Astrocyte (in vitro differentiated cells and primary cell): ENCODE data around the gene PODNL1. TPM values are rescaled to one million over a fixed set of nuclear protein-coding genes. Genes with fewer than 3 reads are reported as not detected.

Experiments used
- DNase-seq: peaks from one replicate; pipeline ENCODE4 v3.0.0-alpha.2; 2010; ENCODE audit warnings: low read depth
- FAIRE-seq: peaks from 2 replicates; lab custom pipeline; 2011; peaks lifted over from hg19 to GRCh38; lab: Jason Lieb, UNC
- H2AFZ ChIP-seq: 2 replicates; pipeline ENCODE4 v1.6.0; 2012; ENCODE audit warnings: low read depth, low read length, inconsistent platforms
- H3K27ac ChIP-seq: 2 replicates; pipeline ENCODE4 v1.5.1; 2011; ENCODE audit warnings: low read depth, low read length, inconsistent platforms
- H3K27me3 ChIP-seq: 2 replicates; pipeline ENCODE4 v1.6.0; 2011; ENCODE audit warnings: low read length, inconsistent platforms; ENCODE audit not compliant: insufficient read depth
- H3K36me3 ChIP-seq: 2 replicates; pipeline ENCODE4 v1.5.1; 2011; ENCODE audit warnings: low read length, inconsistent platforms; ENCODE audit not compliant: insufficient read depth
- H3K4me1 ChIP-seq: 2 replicates; pipeline ENCODE4 v1.5.1; 2011; ENCODE audit warnings: low read length, inconsistent platforms; ENCODE audit not compliant: insufficient read depth
- H3K4me2 ChIP-seq: 2 replicates; pipeline ENCODE4 v1.6.0; 2012; ENCODE audit warnings: low read length, inconsistent platforms
- H3K4me3 ChIP-seq: 2 replicates; pipeline ENCODE4 v1.5.1; 2011; ENCODE audit warnings: low read depth, mild to moderate bottlenecking, low read length, inconsistent platforms; ENCODE audit not compliant: insufficient read depth
- H3K79me2 ChIP-seq: 2 replicates; pipeline ENCODE4 v1.6.0; 2012; ENCODE audit warnings: mild to moderate bottlenecking, low read length, inconsistent platforms; ENCODE audit not compliant: insufficient read depth
- H3K9ac ChIP-seq: 2 replicates; pipeline ENCODE4 v1.6.0; 2012; ENCODE audit warnings: mild to moderate bottlenecking, low read length, inconsistent platforms
- H3K9me3 ChIP-seq: 2 replicates; pipeline ENCODE4 v1.5.1; 2012; ENCODE audit warnings: low read depth, mild to moderate bottlenecking, low read length, inconsistent platforms; ENCODE audit not compliant: insufficient read depth
- H4K20me1 ChIP-seq: 2 replicates; pipeline ENCODE4 v1.6.0; 2012; ENCODE audit warnings: low read length, inconsistent platforms; ENCODE audit not compliant: insufficient read depth
- H3K27ac Mint-ChIP-seq: one replicate; pipeline ENCODE4 v1.8.0; 2021; ENCODE audit warnings: mild to moderate bottlenecking, mixed read lengths; ENCODE audit not compliant: unreplicated experiment
- H3K27me3 Mint-ChIP-seq: one replicate; pipeline ENCODE4 v1.8.0; 2021; ENCODE audit warnings: low read depth, mixed read lengths; ENCODE audit not compliant: unreplicated experiment
- H3K36me3 Mint-ChIP-seq: one replicate; pipeline ENCODE4 v1.8.0; 2021; ENCODE audit warnings: low read depth, mixed read lengths; ENCODE audit not compliant: unreplicated experiment
- H3K4me1 Mint-ChIP-seq: one replicate; pipeline ENCODE4 v1.8.0; 2021; ENCODE audit warnings: low read depth, mixed read lengths; ENCODE audit not compliant: unreplicated experiment
- H3K4me3 Mint-ChIP-seq: one replicate; pipeline ENCODE4 v1.8.0; 2021; ENCODE audit warnings: mild to moderate bottlenecking, moderate library complexity, mixed read lengths; ENCODE audit not compliant: unreplicated experiment
- H3K9me3 Mint-ChIP-seq: one replicate; pipeline ENCODE4 v1.8.0; 2021; ENCODE audit warnings: mild to moderate bottlenecking, mixed read lengths; ENCODE audit not compliant: unreplicated experiment
- EZH2 ChIP-seq: IDR thresholded peaks from 2 replicates; pipeline ENCODE4 v1.6.1; 2012; ENCODE audit warnings: mild to moderate bottlenecking, low read length, inconsistent platforms; ENCODE audit not compliant: insufficient read depth
- total RNA-seq: library from RNA; stranded (reverse); gene quantifications from 2 replicates; pipeline ENCODE4 v1.2.1, GENCODE V29; 2021
- TF ChIP-seq, protein P1 (sequence below): IDR thresholded peaks from 2 replicates; pipeline ENCODE4 v1.5.1; 2011; ENCODE audit warnings: low read depth, mild to moderate bottlenecking, inconsistent platforms, low read length, moderate library complexity; ENCODE audit not compliant: insufficient read depth

PODNL1 gene
- total RNA-seq, 1 donor from 2014 or later, result 3.3 TPM

- H3K4me1 Mint-ChIP-seq, result peaks cover 5% of the 10 kb centered on the region
Observed at GRCh38 chr19:13979686-13980085, 41.5 kb upstream of the PODNL1 start.

GRCh38 chr19:13979244-13979615 is 41.0 kb upstream of the PODNL1 start:
- TF ChIP-seq, protein P1, sequence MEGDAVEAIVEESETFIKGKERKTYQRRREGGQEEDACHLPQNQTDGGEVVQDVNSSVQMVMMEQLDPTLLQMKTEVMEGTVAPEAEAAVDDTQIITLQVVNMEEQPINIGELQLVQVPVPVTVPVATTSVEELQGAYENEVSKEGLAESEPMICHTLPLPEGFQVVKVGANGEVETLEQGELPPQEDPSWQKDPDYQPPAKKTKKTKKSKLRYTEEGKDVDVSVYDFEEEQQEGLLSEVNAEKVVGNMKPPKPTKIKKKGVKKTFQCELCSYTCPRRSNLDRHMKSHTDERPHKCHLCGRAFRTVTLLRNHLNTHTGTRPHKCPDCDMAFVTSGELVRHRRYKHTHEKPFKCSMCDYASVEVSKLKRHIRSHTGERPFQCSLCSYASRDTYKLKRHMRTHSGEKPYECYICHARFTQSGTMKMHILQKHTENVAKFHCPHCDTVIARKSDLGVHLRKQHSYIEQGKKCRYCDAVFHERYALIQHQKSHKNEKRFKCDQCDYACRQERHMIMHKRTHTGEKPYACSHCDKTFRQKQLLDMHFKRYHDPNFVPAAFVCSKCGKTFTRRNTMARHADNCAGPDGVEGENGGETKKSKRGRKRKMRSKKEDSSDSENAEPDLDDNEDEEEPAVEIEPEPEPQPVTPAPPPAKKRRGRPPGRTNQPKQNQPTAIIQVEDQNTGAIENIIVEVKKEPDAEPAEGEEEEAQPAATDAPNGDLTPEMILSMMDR, result no peak
- TF ChIP-seq EZH2, result no peak
- H3K4me3 ChIP-seq, result no peak overlapping the region
- H3K9ac ChIP-seq, result no peak overlapping the region
- H3K9me3 ChIP-seq, result no peaks in the 10 kb centered on the region
- peak overlapping the region; percentile 48 for H3K4me2 ChIP-seq
- no peaks in the 10 kb centered on the region for H3K36me3 ChIP-seq
- H3K27ac ChIP-seq, result no peak overlapping the region
- H3K27ac Mint-ChIP-seq, result no peak overlapping the region
- H3K9me3 Mint-ChIP-seq, result no peaks in the 10 kb centered on the region
- no peak overlapping the region for H3K4me3 Mint-ChIP-seq
- no peaks in the 10 kb centered on the region for H3K27me3 ChIP-seq
- DNase-seq, result no peak
- H3K27me3 Mint-ChIP-seq, result no peaks in the 10 kb centered on the region
- H3K79me2 ChIP-seq, result no peaks in the 10 kb centered on the region
- peaks cover 16% of the 10 kb centered on the region for H3K36me3 Mint-ChIP-seq
- H3K4me1 Mint-ChIP-seq, result peaks cover 6% of the 10 kb centered on the region
- H4K20me1 ChIP-seq, result no peaks in the 10 kb centered on the region
- no peak for FAIRE-seq
- no peaks in the 10 kb centered on the region for H3K4me1 ChIP-seq
- H2AFZ ChIP-seq, result no peak overlapping the region

More at GRCh38 chr19:13979686-13980085, 41.5 kb upstream of the PODNL1 start:
- Mint-ChIP-seq H3K36me3 (peaks cover 12% of the 10 kb centered on the region), H3K4me3 (no peak overlapping the region), H3K27ac (no peak overlapping the region), H3K9me3 (no peaks in the 10 kb centered on the region), H3K27me3 (no peaks in the 10 kb centered on the region)
- no peaks in the 10 kb centered on the region for H3K27me3 ChIP-seq
- no peaks in the 10 kb centered on the region for H4K20me1 ChIP-seq
- TF ChIP-seq, protein P1, result no peak
- TF ChIP-seq EZH2, result no peak
- no peak overlapping the region for H3K27ac ChIP-seq
- FAIRE-seq, result no peak
- no peaks in the 10 kb centered on the region for H3K79me2 ChIP-seq
- H3K9ac ChIP-seq, result no peak overlapping the region
- no peak overlapping the region for H3K4me2 ChIP-seq
- no peaks in the 10 kb centered on the region for H3K9me3 ChIP-seq
- no peak overlapping the region for H3K4me3 ChIP-seq
- DNase-seq, result no peak
- H3K36me3 ChIP-seq, result no peaks in the 10 kb centered on the region
- H3K4me1 ChIP-seq, result no peaks in the 10 kb centered on the region
- H2AFZ ChIP-seq, result no peak overlapping the region

- Mint-ChIP-seq H3K9me3 (no peaks in the 10 kb centered on the region), H3K27ac (no peak overlapping the region)
Observed at GRCh38 chr19:13978351-13979243, 40.4 kb upstream of the PODNL1 start.

More at GRCh38 chr19:13978351-13979243, 40.4 kb upstream of the PODNL1 start:
- H3K27ac ChIP-seq, result no peak overlapping the region
- H4K20me1 ChIP-seq, result no peaks in the 10 kb centered on the region
- H2AFZ ChIP-seq, result no peak overlapping the region
- H3K36me3 ChIP-seq, result no peaks in the 10 kb centered on the region
- Mint-ChIP-seq H3K4me3 (peak overlapping the region; percentile 34), H3K4me1 (peaks cover 7% of the 10 kb centered on the region), H3K27me3 (no peaks in the 10 kb centered on the region), H3K36me3 (peaks cover 20% of the 10 kb centered on the region)
- H3K9me3 ChIP-seq, result no peaks in the 10 kb centered on the region
- H3K4me2 ChIP-seq, result peak overlapping the region; percentile 48
- no peaks in the 10 kb centered on the region for H3K79me2 ChIP-seq
- TF ChIP-seq, protein P1, result no peak
- TF ChIP-seq EZH2, result no peak
- no peaks in the 10 kb centered on the region for H3K4me1 ChIP-seq
- H3K27me3 ChIP-seq, result no peaks in the 10 kb centered on the region
- DNase-seq (no peak), FAIRE-seq (no peak)
- H3K4me3 ChIP-seq, result no peak overlapping the region
- H3K9ac ChIP-seq, result no peak overlapping the region
